Bronchial smooth muscle cell (primary cell): Measurements from ENCODE around the gene ELOVL3. TPM values are rescaled to one million over a fixed set of nuclear protein-coding genes. Genes with fewer than 3 reads are reported as not detected.

Source experiments
- total RNA-seq: library from RNA; depleted of rRNA; stranded (reverse); fragments of >200 nt; gene quantifications from 2 replicates; pipeline ENCODE4 v1.2.1, GENCODE V29; 2014

ELOVL3 gene
- total RNA-seq: 0.47 and 0.69 TPM in 2 replicates

DNA sequence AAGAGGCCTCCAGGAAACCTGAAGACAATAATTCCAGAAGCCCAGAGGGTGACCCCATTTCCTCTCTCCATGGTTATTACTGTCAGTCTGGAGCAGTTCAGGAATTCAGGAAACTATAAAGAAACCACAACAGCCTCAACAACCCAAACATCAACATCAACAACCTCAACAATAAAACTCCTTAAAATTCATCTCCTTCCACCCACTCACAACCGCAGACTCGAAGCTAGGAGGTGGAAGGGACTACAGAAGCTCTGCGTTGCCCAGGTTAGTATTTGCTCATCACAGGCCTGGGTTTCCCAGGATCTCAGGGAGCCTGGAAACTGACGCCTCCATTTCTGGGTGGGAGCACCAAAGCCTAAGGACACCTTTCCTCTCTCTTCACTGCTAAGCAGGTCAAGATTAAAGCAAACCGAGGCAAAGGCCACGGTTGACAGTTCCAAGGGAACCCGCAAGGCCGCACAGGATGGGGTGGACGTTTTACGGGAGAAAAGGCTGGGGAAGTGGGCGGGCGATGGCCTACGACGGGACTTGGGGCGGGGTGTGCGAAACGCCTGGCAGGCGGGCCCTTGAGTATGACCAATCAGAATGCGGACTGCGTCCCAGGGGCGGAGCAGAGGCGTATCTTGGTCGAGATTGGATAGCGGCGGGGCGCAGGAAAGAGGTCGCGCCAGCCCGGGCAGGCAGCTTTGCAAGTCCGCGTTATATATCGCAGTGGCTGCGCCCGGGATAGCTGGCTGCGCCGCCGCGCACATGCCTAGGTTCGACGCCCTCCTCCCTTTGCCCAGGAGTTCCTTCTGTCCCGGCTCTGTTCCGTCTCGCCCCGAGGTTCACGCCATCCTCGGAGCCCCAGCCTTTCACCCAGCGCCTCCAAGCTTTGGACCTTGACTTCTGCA is at the start of gene ELOVL3:
ELOVL3 (plus strand) TSS at position 654 of the 896 bp plus-strand sequence. CDS start 250 bp downstream, outside the sequence.

GRCh38 chr10:102241444-102242117 is 15.5 kb downstream of the ELOVL3 start, which contains the start of gene PITX3:
PITX3 (minus strand) TSS chr10:102241512; CDS start chr10:102232080, 9,432 bp downstream.

DNA sequence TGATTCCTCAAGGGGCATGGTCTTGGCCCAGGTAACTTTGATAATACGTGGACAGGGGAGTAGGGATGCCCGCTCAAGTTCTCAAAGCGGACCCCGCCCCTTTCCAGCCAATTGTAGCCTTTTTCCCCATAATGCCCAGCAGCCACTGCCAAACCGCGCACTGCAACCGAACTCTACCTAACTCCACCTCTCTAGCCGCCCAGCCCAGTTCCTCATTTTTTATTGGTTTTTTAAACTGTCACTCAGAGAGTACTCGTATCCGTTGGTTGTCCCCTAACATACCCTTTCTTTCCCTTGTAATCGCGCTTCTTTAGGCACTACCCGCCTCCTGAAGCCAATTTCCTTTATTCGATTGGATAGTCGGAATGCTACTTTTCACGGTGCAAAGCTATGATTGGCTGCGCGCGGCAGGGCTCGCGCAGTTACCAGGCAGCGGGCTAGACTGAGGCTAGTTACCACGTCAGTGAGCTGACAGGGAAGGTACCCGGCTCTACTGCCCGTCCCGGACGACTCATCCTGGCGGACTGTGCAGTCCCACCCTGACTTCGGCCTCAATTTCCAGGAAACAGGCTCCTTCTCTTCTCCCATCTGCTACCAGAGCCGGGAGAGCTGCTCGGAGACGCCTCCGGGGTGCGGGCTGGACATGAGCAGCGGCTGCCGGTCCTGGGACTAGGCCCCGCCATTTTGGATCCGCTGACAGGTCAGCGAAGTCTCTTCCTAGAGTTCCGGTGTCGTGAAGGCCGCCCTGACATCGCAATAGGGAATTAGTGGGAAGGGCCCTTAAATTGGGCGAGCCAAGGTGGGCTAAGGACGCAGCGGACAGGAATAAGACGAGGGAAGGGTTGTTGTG is 19.2 kb downstream of the ELOVL3 start, which contains the start of gene GBF1:
GBF1 (plus strand) TSS at position 451 of the 850 bp plus-strand sequence. CDS start 13,407 bp downstream, outside the sequence.

Other genes starting within 250 kb of the ELOVL3 start
- 9.3 and 9.4 TPM in 2 replicates for gene ARMH3, start 170.1 kb upstream of the ELOVL3 start, total RNA-seq
- gene HPS6, start 160.9 kb upstream of the ELOVL3 start, total RNA-seq: 18.4 and 22.4 TPM in 2 replicates
- gene LDB1, start 105.9 kb upstream of the ELOVL3 start, total RNA-seq: 46.8 and 66.1 TPM in 2 replicates
- 7.3 and 9.2 TPM in 2 replicates for gene PPRC1, start 93.3 kb upstream of the ELOVL3 start, total RNA-seq
- gene NOLC1, start 73.9 kb upstream of the ELOVL3 start, total RNA-seq: 13.1 and 14.4 TPM in 2 replicates
- gene PITX3, start 15.2 kb downstream of the ELOVL3 start, total RNA-seq: 0.16 TPM in 1 of 2 replicates, not detected in the other
- 17.0 and 18.6 TPM in 2 replicates for gene GBF1, start 19.2 kb downstream of the ELOVL3 start, total RNA-seq
- gene NFKB2, start 169.4 kb downstream of the ELOVL3 start, total RNA-seq: 10.2 and 12.9 TPM in 2 replicates
- 8.4 and 14.3 TPM in 2 replicates for gene PSD, start 192.5 kb downstream of the ELOVL3 start, total RNA-seq
- 7.0 and 8.2 TPM in 2 replicates for gene FBXL15, start 194.5 kb downstream of the ELOVL3 start, total RNA-seq
- gene CUEDC2, start 206.3 kb downstream of the ELOVL3 start, total RNA-seq: 33.1 and 47.0 TPM in 2 replicates
- not detected in 2 replicates for gene C10orf95, start 225.2 kb downstream of the ELOVL3 start, total RNA-seq